ENCODE data around the gene RNF144A. TPM values are rescaled to one million over a fixed set of nuclear protein-coding genes. Genes with fewer than 3 reads are reported as not detected.
A peak's percentile ranks its signal among the peaks of the same experiment; 100 is the strongest.
"Not testable (repeated sequence)": the region's sequence is repeated elsewhere in the genome, so short reads cannot be mapped to it uniquely, and the experiment has no call there.

Gene RNF144A
- total and polyA plus RNA-seq, 2 experiments from 2014 or later: 6.3 to 24.1 TPM

GRCh38 chr2:6999211-6999877, 82.1 kb downstream of the RNF144A start:
- no peaks in the 10 kb centered on the region for H3K4me1 ChIP-seq (ENCODE audit: low read depth)
- no peak for DNase-seq (ENCODE audit: low read depth in 1 of 2, low spot score in 1 of 2)
- H3K27me3 ChIP-seq: no peaks in the 10 kb centered on the region
- TF ChIP-seq CTCF (IDR thresholded peaks at IDR 0.05; ENCODE audit: low read depth, low read length): no peak
- no peak overlapping the region for H3K27ac ChIP-seq
- H3K36me3 ChIP-seq: no peaks in the 10 kb centered on the region
- no peak overlapping the region for H3K4me3 ChIP-seq
- H3K9me3 ChIP-seq (ENCODE audit: low read depth): no peaks in the 10 kb centered on the region

GRCh38 chr2:7001395-7001794, 84.2 kb downstream of the RNF144A start:
- H3K36me3 ChIP-seq; H3K9me3 ChIP-seq (ENCODE audit: low read depth); H3K27me3 ChIP-seq; H3K27ac ChIP-seq; H3K4me3 ChIP-seq; H3K4me1 ChIP-seq (ENCODE audit: low read depth); DNase-seq (ENCODE audit: low read depth in 1 of 2, low spot score in 1 of 2): not testable (repeated sequence)

- H3K36me3 ChIP-seq: no peaks in the 10 kb centered on the region
These were observed 86.7 kb downstream of the RNF144A start for GRCh38 chr2:7003895-7004294.

GRCh38 chr2:7004636-7005035, 87.4 kb downstream of the RNF144A start:
- no peak for TF ChIP-seq CTCF (IDR thresholded peaks at IDR 0.05; ENCODE audit: low read depth, low read length)
- Histone ChIP-seq H3K4me1 (ENCODE audit: low read depth) (peaks cover 7% of the 10 kb centered on the region), H3K36me3 (no peaks in the 10 kb centered on the region), H3K27ac (no peak overlapping the region), H3K4me3 (no peak overlapping the region), H3K9me3 (ENCODE audit: low read depth) (no peaks in the 10 kb centered on the region), H3K27me3 (no peaks in the 10 kb centered on the region)
- DNase-seq (ENCODE audit: low read depth in 1 of 2, low spot score in 1 of 2): no peak

More at GRCh38 chr2:7003895-7004294, 86.7 kb downstream of the RNF144A start:
- no peak for TF ChIP-seq CTCF (IDR thresholded peaks at IDR 0.05; ENCODE audit: low read depth, low read length)
- no peak overlapping the region for H3K27ac ChIP-seq
- no peak overlapping the region for H3K4me3 ChIP-seq
- no peaks in the 10 kb centered on the region for H3K9me3 ChIP-seq (ENCODE audit: low read depth)
- H3K27me3 ChIP-seq: no peaks in the 10 kb centered on the region
- peaks cover 7% of the 10 kb centered on the region for H3K4me1 ChIP-seq (ENCODE audit: low read depth)
- DNase-seq (ENCODE audit: low read depth in 1 of 2, low spot score in 1 of 2): no peak

GRCh38 chr2:7007488-7007845, 90.3 kb downstream of the RNF144A start:
- Histone ChIP-seq H3K36me3 (no peaks in the 10 kb centered on the region), H3K27ac (no peak overlapping the region), H3K4me3 (no peak overlapping the region), H3K4me1 (ENCODE audit: low read depth) (peaks cover 7% of the 10 kb centered on the region), H3K9me3 (ENCODE audit: low read depth) (no peaks in the 10 kb centered on the region), H3K27me3 (no peaks in the 10 kb centered on the region)
- no peak for TF ChIP-seq CTCF (IDR thresholded peaks at IDR 0.05; ENCODE audit: low read depth, low read length)
- no peak for DNase-seq (ENCODE audit: low read depth in 1 of 2, low spot score in 1 of 2)

GRCh38 chr2:7007846-7008741, 90.9 kb downstream of the RNF144A start:
- Histone ChIP-seq H3K4me1 (ENCODE audit: low read depth) (peaks cover 7% of the 10 kb centered on the region), H3K27ac (no peak overlapping the region), H3K36me3 (no peaks in the 10 kb centered on the region), H3K27me3 (no peaks in the 10 kb centered on the region), H3K4me3 (no peak overlapping the region), H3K9me3 (ENCODE audit: low read depth) (no peaks in the 10 kb centered on the region)
- peak; percentile 64 for TF ChIP-seq CTCF (IDR thresholded peaks at IDR 0.05; ENCODE audit: low read depth, low read length)
- peak; percentile 39 to 98 for DNase-seq (ENCODE audit: low read depth in 1 of 2, low spot score in 1 of 2)
